Erythroblast (primary cell): ENCODE measurements around the gene PIK3R3.

Experiments
- DNase-seq, 2 experiments: peaks; one replicate each; lab custom pipeline; 2025; lab: John Stamatoyannopoulos, UW
- GATA1 ChIP-seq: IDR thresholded peaks from 2 replicates; pipeline ENCODE4 v1.6.1; 2011; ENCODE audit warnings: low read depth, mild to moderate bottlenecking, control low read depth, low read length, moderate library complexity
- POLR2A ChIP-seq: IDR thresholded peaks from 2 replicates; pipeline ENCODE4 v1.6.1; 2011; ENCODE audit warnings: mild to moderate bottlenecking, low read length

The PIK3R3 gene

GRCh38 chr1:46056325-46056724, 76.1 kb downstream of the PIK3R3 start:
- no peak for DNase-seq
- TF ChIP-seq POLR2A = no peak
- TF ChIP-seq GATA1 = no peak

DNA sequence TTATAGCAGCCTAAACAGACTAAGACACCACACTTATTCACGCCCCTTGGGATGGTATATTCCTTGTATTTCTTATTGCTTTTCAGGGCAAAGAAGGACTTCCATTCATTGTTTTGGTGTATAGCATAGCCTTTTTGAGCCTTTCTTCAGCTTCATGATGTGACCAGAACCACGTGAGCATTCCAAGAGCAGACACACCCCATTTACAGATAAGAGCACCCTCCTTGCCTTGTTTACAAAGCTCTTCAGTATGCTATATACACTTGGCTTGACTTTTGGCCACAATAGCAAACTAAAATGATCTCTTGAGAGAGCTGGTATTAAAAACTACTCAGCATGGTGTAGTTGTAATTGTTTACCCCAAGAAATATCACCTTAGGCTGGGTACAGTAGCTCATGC, 78.7 kb downstream of the PIK3R3 start:
- peak; percentile 60 to 61 for DNase-seq
- TF ChIP-seq GATA1 (no peak), POLR2A (no peak)

- no peak for DNase-seq
- TF ChIP-seq GATA1 (no peak), POLR2A (no peak)
These were observed 88.3 kb downstream of the PIK3R3 start for GRCh38 chr1:46044116-46044515.

DNA sequence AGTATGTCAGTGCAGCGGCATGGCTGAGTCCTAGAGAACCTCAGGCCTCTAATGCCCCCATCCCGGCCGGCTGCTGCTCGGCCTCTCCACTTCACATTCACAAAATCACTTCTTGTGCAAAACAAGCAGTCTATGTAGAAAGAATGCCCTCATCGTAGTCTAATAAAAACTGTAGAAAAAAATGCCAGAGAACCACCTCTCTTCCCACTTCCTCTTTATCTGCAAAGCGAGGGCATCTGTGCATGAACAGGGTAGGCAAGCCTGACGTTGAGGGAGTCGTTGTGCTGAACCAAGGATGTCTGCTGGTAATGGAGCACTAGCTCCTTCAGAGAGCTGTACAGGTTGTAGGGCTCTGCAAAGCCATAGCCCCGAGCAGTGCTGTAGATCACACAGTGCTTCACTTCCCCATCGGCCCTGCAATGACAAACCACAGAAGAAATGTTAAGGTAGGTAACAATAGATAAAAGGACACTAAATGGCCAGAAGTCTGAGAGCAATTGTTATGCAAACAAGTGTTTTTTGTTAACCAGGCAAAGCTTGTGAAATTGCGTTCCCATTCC, 88.9 kb downstream of the PIK3R3 start:
- TF ChIP-seq POLR2A (no peak), GATA1 (no peak)

DNA sequence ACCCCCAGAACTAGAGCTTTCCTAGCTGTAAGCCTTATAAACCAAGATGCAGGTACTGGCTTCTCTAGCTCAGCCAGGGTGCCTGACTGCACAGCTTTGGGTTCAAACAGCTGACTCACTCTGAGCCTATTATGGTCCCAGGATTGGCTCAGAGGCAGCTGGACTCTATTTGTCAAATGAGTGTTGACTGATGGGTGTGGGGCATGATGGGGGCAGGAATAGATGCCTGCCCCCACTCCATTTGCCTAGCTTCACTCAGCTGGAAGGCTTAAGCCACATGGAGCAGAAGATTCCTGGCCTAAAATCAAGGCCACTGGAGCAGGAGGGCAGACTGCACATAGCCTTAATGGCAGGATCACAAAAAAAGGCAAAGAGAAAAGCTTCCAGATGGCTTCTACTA, 90.5 kb downstream of the PIK3R3 start:
- TF ChIP-seq POLR2A (no peak), GATA1 (no peak)
- no peak for DNase-seq

More for the DNA sequence above, 88.9 kb downstream of the PIK3R3 start:
- no peak for DNase-seq

DNA sequence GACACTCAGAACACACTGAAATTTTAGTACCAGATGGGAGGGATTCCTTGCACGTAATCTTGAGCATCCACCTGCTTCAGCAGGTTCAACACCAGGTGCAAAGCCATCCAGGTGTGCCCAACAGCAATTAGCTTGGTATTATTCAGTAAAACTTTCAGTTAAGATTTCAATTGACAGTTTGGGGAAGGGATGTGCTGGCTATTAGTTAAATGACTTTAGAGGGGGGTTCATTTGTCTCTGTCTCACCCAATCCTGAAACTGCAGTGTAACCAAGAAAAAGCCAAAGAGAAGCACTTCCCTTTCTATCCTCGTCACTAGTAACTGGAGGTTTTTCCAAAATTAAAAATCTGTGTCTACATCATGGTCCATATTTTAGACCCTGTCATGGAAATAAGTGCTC, 90.9 kb downstream of the PIK3R3 start:
- TF ChIP-seq POLR2A (no peak), GATA1 (no peak)
- DNase-seq = no peak

DNA sequence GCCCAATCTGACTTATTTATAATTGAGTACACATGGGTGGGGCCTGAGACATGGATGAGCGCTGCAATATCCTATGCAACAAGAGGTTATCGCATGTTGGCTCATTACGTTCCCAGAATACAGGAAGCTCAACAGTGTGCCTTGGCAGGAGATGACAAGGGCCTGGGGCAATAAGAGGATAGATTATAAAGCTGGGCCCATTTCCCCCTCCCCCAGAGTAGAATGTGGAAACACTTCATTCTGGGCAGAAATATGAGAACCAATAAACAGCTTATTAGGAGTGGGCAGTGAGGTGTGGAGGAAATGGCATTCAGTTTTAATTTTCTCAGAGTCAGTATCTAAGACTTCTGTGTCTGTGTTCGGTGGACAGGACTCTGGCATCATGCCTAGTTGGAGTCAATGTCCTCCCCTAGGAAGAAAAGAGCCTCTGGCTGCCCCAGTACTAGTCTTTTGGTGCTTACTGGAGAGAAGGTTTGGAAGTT, 92.8 kb downstream of the PIK3R3 start:
- TF ChIP-seq GATA1 (no peak), POLR2A (no peak)
- no peak for DNase-seq

DNA sequence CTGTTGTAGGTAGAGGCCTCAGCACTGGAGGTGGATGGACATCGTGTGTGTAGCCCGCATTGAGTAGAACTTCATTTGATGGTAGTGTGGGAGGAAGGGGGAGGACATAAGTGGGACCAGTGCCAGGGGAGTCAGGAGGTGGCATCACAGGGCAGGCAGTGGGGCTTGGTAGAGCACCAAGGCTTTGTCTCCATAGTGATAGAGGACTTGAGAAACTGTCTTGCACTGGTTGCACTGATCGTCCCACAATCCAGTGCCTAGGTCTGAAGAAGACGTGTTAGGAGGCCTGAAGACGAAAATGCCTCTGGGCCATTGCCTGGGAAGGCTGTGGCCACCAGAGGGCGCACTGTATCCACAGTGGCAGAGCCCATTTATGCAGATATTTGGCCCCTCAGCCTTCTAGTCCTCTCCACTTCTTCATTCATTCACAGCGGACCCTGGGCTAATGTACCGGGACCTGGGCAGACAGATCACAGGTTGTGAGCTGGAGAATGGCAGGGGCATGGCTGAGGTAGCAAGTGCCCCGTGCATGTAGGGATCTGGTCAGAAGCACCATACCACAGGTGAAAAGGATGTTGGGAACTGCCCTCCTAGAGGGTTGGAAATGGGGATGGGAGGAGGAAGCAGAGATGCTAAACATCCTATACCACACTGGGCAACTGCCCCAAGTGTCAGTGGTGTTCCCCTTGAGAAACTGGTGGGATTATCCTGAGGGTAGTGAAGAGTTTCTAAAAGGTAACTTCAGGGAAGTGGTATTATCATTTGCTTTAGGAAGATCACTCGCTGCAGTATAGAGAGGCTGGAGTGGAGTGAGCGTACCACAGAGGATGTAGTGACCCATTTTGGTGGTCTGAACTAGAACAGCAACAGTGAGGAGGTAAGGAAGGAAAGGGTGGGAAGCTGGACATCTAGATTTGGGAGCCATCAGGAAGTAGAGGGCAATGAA, 95.3 kb downstream of the PIK3R3 start:
- TF ChIP-seq POLR2A (no peak), GATA1 (no peak)
- DNase-seq = peak; percentile 80 to 90

- DNase-seq = no peak
- TF ChIP-seq GATA1 = no peak
- TF ChIP-seq POLR2A = no peak
These were observed 97.6 kb downstream of the PIK3R3 start for GRCh38 chr1:46034601-46035516.

- no peak for DNase-seq
- TF ChIP-seq POLR2A = no peak
- TF ChIP-seq GATA1 = no peak
These were observed 101.4 kb downstream of the PIK3R3 start for GRCh38 chr1:46030876-46031660.

- no peak for DNase-seq
- TF ChIP-seq POLR2A (no peak), GATA1 (no peak)
These were observed 102.2 kb downstream of the PIK3R3 start for GRCh38 chr1:46030074-46030870.

- no peak for DNase-seq
- TF ChIP-seq POLR2A = no peak
- TF ChIP-seq GATA1 = no peak
These were observed 104.4 kb downstream of the PIK3R3 start for GRCh38 chr1:46027788-46028573.
